Smooth muscle cell (in vitro differentiated cells): ENCODE data around the gene FBXL14. TPM values are rescaled to one million over a fixed set of nuclear protein-coding genes. Genes with fewer than 3 reads are reported as not detected.

Experiments used
- DNase-seq: peaks from one replicate; lab custom pipeline; 2025; ENCODE audit not compliant: unreplicated experiment; lab: John Stamatoyannopoulos, UW
- H2AFZ ChIP-seq: fragments of 200-600 bp; sonication (generic); 2 replicates; pipeline ENCODE4 v1.6.0; 2016; ENCODE audit warnings: antibody characterized with exemption, low read depth, mild to moderate bottlenecking
- H3F3A ChIP-seq: fragments of 200-600 bp; sonication (generic); 2 replicates; pipeline ENCODE4 v1.6.0; 2017; ENCODE audit warnings: antibody characterized with exemption, low read depth
- H3K27ac ChIP-seq: fragments of 200-600 bp; sonication (generic); 2 replicates; pipeline ENCODE4 v1.5.1; 2016; ENCODE audit warnings: low read depth, mild to moderate bottlenecking
- H3K27me3 ChIP-seq: fragments of 200-600 bp; sonication (generic); 2 replicates; pipeline ENCODE4 v1.6.1; 2016; ENCODE audit warnings: low read depth, mild to moderate bottlenecking
- H3K36me3 ChIP-seq: fragments of 200-600 bp; sonication (generic); 2 replicates; pipeline ENCODE4 v1.5.1; 2016; ENCODE audit warnings: low read depth
- H3K4me1 ChIP-seq: fragments of 200-600 bp; sonication (generic); 2 replicates; pipeline ENCODE4 v1.5.1; 2016; ENCODE audit warnings: low read depth
- H3K4me2 ChIP-seq: fragments of 200-600 bp; sonication (generic); 2 replicates; pipeline ENCODE4 v1.6.0; 2016; ENCODE audit warnings: mild to moderate bottlenecking
- H3K4me3 ChIP-seq: fragments of 200-600 bp; sonication (generic); 2 replicates; pipeline ENCODE4 v1.5.1; 2016; ENCODE audit warnings: mild to moderate bottlenecking
- H3K79me2 ChIP-seq: fragments of 200-600 bp; sonication (generic); 2 replicates; pipeline ENCODE4 v1.6.0; 2016; ENCODE audit warnings: low read depth, mild to moderate bottlenecking
- H3K9ac ChIP-seq: fragments of 200-600 bp; sonication (generic); 2 replicates; pipeline ENCODE4 v1.6.0; 2016; ENCODE audit warnings: low read depth
- H3K9me3 ChIP-seq: fragments of 200-600 bp; sonication (generic); replicated peaks from 2 replicates; pipeline ENCODE4 v1.5.1; 2016; ENCODE audit warnings: low read depth
- H4K20me1 ChIP-seq: fragments of 200-600 bp; sonication (generic); 2 replicates; pipeline ENCODE4 v1.6.0; 2016; ENCODE audit warnings: low read depth
- CTCF ChIP-seq: fragments of 200-600 bp; sonication (generic); IDR thresholded peaks from 2 replicates; pipeline ENCODE4 v1.5.1; 2017; ENCODE audit warnings: borderline replicate concordance, mild to moderate bottlenecking, antibody characterized with exemption; ENCODE audit not compliant: insufficient read depth, poor library complexity, severe bottlenecking
- WGBS: methylation state at CpG from one replicate; pipeline ENCODE4 v1.1.7; 2016; ENCODE audit warnings: low lambda C conversion rate; 5-methylcytosine and 5-hydroxymethylcytosine counted together
- polyA plus RNA-seq: library from polyadenylated mRNA; unstranded; fragments of >200 nt; fragmentation: Nextera tagmentation; extraction: Ambion mirVana; gene quantifications from 2 replicates; pipeline ENCODE4 v1.2.1, GENCODE V29; 2016
- total RNA-seq: library from RNA; depleted of rRNA; stranded (reverse); fragments of >200 nt; gene quantifications from 2 replicates; pipeline ENCODE4 v1.2.3, GENCODE V29; 2014

FBXL14 gene
- total and polyA plus RNA-seq, 2 experiments from 2014 or later: 5.0 to 9.3 TPM

GRCh38 chr12:1611803-1612572, 17.6 kb upstream of the FBXL14 start:
- Histone ChIP-seq H2AFZ (no peak overlapping the region), H3K79me2 (no peaks in the 10 kb centered on the region), H3K4me3 (no peak overlapping the region), H3K9me3 (no peaks in the 10 kb centered on the region), H4K20me1 (peaks cover 22% of the 10 kb centered on the region), H3K27ac (no peak overlapping the region), H3K9ac (no peak overlapping the region), H3F3A (no peaks in the 10 kb centered on the region), H3K36me3 (no peaks in the 10 kb centered on the region), H3K4me2 (no peak overlapping the region), H3K27me3 (no peaks in the 10 kb centered on the region), H3K4me1 (peaks cover 9% of the 10 kb centered on the region)
- WGBS: 74% methylated on average over 13 of the region's 13 CpGs
- no peak for DNase-seq
- TF ChIP-seq CTCF: no peak

GRCh38 chr12:1610072-1610643, 15.8 kb upstream of the FBXL14 start:
- no peak for DNase-seq
- Histone ChIP-seq H4K20me1 (peaks cover 31% of the 10 kb centered on the region), H3K27ac (no peak overlapping the region), H3K36me3 (no peaks in the 10 kb centered on the region), H3K4me3 (no peak overlapping the region), H3K79me2 (no peaks in the 10 kb centered on the region), H3K27me3 (no peaks in the 10 kb centered on the region), H3K9ac (no peak overlapping the region), H3K4me2 (no peak overlapping the region), H3K4me1 (peaks cover 15% of the 10 kb centered on the region), H3K9me3 (no peaks in the 10 kb centered on the region), H2AFZ (no peak overlapping the region), H3F3A (peaks cover 4% of the 10 kb centered on the region)
- TF ChIP-seq CTCF: no peak
- 93% methylated on average over 7 of the region's 7 CpGs for WGBS

DNA sequence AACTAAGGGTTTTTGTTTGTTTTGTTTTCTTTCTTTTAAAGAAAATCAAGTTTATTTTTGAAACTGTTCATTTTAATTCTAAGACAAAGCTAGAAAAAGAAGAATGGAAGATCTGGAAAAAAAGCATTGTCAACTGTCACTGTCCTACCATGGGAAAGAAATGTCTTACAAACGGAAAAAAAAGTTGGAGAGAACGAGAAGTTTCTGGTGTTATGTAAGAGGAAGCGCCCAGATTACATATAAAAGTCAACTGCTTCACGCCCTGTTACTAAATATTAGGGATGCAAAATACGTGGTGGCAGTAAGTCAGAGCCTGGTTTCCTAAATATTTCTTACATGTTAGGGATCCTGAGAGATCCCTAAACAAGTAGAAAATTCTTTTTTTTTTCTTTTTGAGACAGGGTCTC, 14.3 kb upstream of the FBXL14 start:
- no peak overlapping the region for H3K9ac ChIP-seq

More for the DNA sequence above, 14.3 kb upstream of the FBXL14 start:
- Histone ChIP-seq H3K4me2 (no peak overlapping the region), H3K4me3 (no peak overlapping the region), H3K9me3 (no peaks in the 10 kb centered on the region), H3K79me2 (no peaks in the 10 kb centered on the region), H3K27me3 (no peaks in the 10 kb centered on the region), H3K4me1 (peaks cover 15% of the 10 kb centered on the region), H3K36me3 (no peaks in the 10 kb centered on the region), H3K27ac (no peak overlapping the region), H4K20me1 (peaks cover 24% of the 10 kb centered on the region), H3F3A (peaks cover 4% of the 10 kb centered on the region), H2AFZ (no peak overlapping the region)
- TF ChIP-seq CTCF: no peak
- no peak for DNase-seq
- WGBS: 74% methylated on average over 5 of the region's 5 CpGs
